SJSA1 (cell line): ENCODE data around the gene B4GALT5. TPM values are rescaled to one million over a fixed set of nuclear protein-coding genes. Genes with fewer than 3 reads are reported as not detected.
"Not testable (repeated sequence)": the region's sequence is repeated elsewhere in the genome, so short reads cannot be mapped to it uniquely, and the experiment has no call there.

Experiments
- DNase-seq, 2 experiments: peaks; one replicate each; pipeline ENCODE4 v3.0.0-alpha.2; 2015 to 2020; ENCODE audit warnings: low spot score in 2 of 2, low read depth in 1 of 2
- H3K27ac ChIP-seq: fragments of 250-450 bp; sonication (Bioruptor Pico); 2 replicates; pipeline ENCODE4 v1.5.1; 2020; ENCODE audit warnings: mild to moderate bottlenecking, moderate library complexity
- H3K27me3 ChIP-seq: fragments of 250-450 bp; sonication (Bioruptor Pico); replicated peaks from 2 replicates; pipeline ENCODE4 v1.5.1; 2020; ENCODE audit warnings: mild to moderate bottlenecking, moderate library complexity
- H3K36me3 ChIP-seq: fragments of 250-450 bp; sonication (Bioruptor Pico); 2 replicates; pipeline ENCODE4 v1.5.1; 2020; ENCODE audit warnings: mild to moderate bottlenecking
- H3K4me1 ChIP-seq: fragments of 250-450 bp; sonication (Bioruptor Pico); replicated peaks from 2 replicates; pipeline ENCODE4 v1.6.1; 2021; ENCODE audit warnings: mild to moderate bottlenecking
- H3K4me3 ChIP-seq: fragments of 250-450 bp; sonication (Bioruptor Pico); 2 replicates; pipeline ENCODE4 v1.5.1; 2020; ENCODE audit warnings: mild to moderate bottlenecking
- H3K9me3 ChIP-seq: fragments of 250-450 bp; sonication (Bioruptor Pico); replicated peaks from 2 replicates; pipeline ENCODE4 v1.5.1; 2020; ENCODE audit warnings: mild to moderate bottlenecking
- total RNA-seq: library from RNA; depleted of rRNA; stranded (reverse); fragments of >200 nt; shearing (Covaris generic); gene quantifications from 2 replicates; pipeline ENCODE4 v1.2.3, GENCODE V29; 2014

Gene B4GALT5
- total RNA-seq, 1 experiment from 2014 or later = 22.0 TPM

GRCh38 chr20:49748525-49748838, 34.8 kb upstream of the B4GALT5 start:
- Histone ChIP-seq H3K9me3 (no peaks in the 10 kb centered on the region), H3K27me3 (no peaks in the 10 kb centered on the region), H3K4me1 (no peaks in the 10 kb centered on the region), H3K36me3 (no peaks in the 10 kb centered on the region), H3K27ac (no peak overlapping the region), H3K4me3 (no peak overlapping the region)
- no peak for DNase-seq

GRCh38 chr20:49747707-49748524, 34.2 kb upstream of the B4GALT5 start:
- Histone ChIP-seq H3K4me1 (no peaks in the 10 kb centered on the region), H3K9me3 (no peaks in the 10 kb centered on the region), H3K36me3 (no peaks in the 10 kb centered on the region), H3K27me3 (no peaks in the 10 kb centered on the region), H3K27ac (no peak overlapping the region), H3K4me3 (no peak overlapping the region)
- DNase-seq = no peak

DNA sequence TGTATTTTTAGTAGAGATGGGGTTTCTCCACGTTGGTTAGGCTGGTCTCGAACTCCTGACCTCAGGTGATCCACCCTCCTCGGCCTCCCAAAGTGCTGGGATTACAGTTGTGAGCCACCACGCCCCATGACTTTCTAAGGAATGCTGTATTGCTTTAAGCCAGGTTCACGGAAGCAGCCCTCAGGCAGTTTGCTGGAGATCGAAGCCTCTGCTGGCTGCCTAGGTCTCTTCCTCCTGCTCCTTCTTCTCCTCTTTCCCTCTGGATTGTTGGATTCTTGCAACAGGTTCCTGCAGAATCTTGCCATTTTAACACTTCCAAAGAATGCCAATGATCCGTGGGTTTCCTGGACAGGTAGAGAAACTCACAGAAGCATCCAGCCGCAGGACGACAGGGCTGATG, 29.3 kb upstream of the B4GALT5 start:
- Histone ChIP-seq H3K27ac (no peak overlapping the region), H3K4me3 (no peak overlapping the region), H3K4me1 (no peaks in the 10 kb centered on the region), H3K36me3 (no peaks in the 10 kb centered on the region), H3K27me3 (no peaks in the 10 kb centered on the region), H3K9me3 (no peaks in the 10 kb centered on the region)
- no peak for DNase-seq

DNA sequence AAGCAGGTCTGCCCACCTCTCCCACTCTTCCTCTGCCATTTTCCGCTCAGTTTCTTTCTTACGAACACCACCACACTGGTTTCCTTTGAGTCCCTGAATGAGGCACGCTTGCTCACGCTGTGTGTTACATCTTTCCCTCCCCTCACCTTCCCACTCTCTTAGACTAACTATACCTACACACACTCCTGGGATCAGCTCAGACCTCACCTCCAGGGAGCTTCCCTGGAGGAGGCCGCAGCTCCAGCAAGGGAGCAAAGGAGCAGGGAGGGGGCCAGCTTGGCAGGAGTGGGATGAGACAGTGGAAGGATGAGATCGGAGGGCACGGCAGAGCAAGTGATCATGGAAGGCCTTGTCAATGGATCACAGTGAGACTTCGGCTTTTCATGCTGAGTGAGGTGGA, 28.3 kb upstream of the B4GALT5 start:
- Histone ChIP-seq H3K27ac (no peak overlapping the region), H3K4me3 (no peak overlapping the region), H3K36me3 (no peaks in the 10 kb centered on the region), H3K9me3 (no peaks in the 10 kb centered on the region), H3K4me1 (no peaks in the 10 kb centered on the region), H3K27me3 (no peaks in the 10 kb centered on the region)
- no peak for DNase-seq

DNA sequence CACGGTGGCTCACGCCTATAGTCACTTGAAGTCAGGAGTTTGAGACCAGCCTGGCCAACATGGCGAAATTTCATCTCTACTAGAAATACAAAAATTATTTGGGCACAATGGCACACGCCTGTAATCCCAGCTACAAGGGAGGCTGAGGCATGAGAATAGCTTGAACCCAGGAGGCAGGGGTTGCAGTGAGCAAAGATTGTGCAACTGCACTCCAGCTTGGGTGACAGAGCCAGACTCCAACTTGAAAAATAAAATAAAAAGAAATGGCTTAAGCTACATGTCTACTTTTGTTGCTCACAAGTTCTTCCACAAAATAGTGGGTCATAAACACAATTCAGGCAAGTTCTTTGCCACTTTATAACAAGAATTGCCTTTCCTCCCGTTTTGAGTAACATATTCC, 27.1 kb upstream of the B4GALT5 start:
- no peaks in the 10 kb centered on the region for H3K4me1 ChIP-seq
- no peaks in the 10 kb centered on the region for H3K36me3 ChIP-seq
- H3K27me3 ChIP-seq = no peaks in the 10 kb centered on the region
- no peak overlapping the region for H3K4me3 ChIP-seq
- no peak overlapping the region for H3K27ac ChIP-seq
- DNase-seq = no peak
- H3K9me3 ChIP-seq = no peaks in the 10 kb centered on the region

GRCh38 chr20:49739042-49739441, 25.4 kb upstream of the B4GALT5 start:
- H3K9me3 ChIP-seq = no peaks in the 10 kb centered on the region
- H3K4me1 ChIP-seq = no peaks in the 10 kb centered on the region
- H3K4me3 ChIP-seq = no peak overlapping the region
- no peak for DNase-seq
- H3K27ac ChIP-seq = no peak overlapping the region
- no peaks in the 10 kb centered on the region for H3K27me3 ChIP-seq
- no peaks in the 10 kb centered on the region for H3K36me3 ChIP-seq

DNA sequence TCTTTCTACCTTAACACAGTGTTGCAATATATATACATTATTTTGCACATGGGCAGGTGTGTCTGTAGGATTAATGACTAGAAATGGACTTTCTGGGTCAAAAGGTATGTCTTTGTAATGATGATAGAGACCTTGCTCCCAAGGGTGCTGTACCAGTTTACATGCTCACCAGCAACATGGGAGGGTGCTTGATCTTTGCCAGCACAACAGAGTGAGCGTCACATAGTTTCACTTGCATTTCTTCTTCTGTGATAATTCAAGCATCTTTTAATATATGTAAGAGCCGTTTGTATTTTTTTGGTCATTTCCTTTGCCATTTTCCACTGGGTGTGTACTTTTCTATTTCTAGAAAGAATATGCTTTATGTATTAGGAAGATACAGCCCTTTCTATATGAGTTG, 23.6 kb upstream of the B4GALT5 start:
- no peak for DNase-seq
- Histone ChIP-seq H3K36me3 (no peaks in the 10 kb centered on the region), H3K4me3 (no peak overlapping the region), H3K9me3 (no peaks in the 10 kb centered on the region), H3K4me1 (no peaks in the 10 kb centered on the region), H3K27ac (no peak overlapping the region), H3K27me3 (no peaks in the 10 kb centered on the region)

DNA sequence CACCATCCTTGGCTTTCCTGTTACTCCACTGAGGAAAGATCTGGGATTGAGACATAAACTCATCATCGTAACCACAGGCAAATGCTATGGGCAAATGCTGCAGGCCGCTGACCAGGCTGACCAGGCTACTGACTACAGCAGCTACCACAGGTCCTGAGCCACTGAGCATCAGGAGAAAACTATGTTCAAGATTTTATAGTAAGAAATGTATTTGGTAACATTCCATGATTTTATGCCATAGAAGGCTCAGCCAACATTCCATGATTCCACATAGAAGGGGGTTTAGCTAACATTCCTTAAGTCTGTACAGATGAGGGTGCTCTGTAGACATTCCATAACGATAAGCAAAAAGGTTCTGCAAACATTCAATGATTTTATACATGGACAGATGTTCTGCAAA, 16.1 kb upstream of the B4GALT5 start:
- no peak for DNase-seq
- H3K4me1 ChIP-seq = no peaks in the 10 kb centered on the region
- H3K4me3 ChIP-seq = no peak overlapping the region
- no peak overlapping the region for H3K27ac ChIP-seq
- H3K9me3 ChIP-seq = no peaks in the 10 kb centered on the region
- H3K27me3 ChIP-seq = no peaks in the 10 kb centered on the region
- no peaks in the 10 kb centered on the region for H3K36me3 ChIP-seq

- no peaks in the 10 kb centered on the region for H3K27me3 ChIP-seq
- DNase-seq = no peak
Observed at GRCh38 chr20:49727894-49728885, 14.5 kb upstream of the B4GALT5 start.

DNA sequence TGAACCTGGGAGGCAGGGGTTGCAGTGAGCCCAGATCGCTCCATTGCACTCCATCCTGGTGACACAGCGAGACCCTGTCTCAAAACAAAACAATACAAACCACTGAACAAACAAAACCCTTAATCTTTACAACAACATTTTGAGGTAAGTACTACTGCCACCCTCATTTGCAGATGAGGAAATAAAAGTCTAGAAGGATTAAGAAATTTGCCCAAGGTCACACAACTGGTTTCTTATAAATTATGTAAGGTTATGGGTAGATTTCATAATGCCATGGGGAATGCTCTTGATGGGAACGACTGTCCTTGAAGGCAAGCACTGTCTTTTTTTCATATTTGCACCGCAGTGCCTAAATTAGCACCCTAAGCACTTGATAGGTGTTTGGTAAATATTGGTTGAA, 13.8 kb upstream of the B4GALT5 start:
- Histone ChIP-seq H3K9me3 (no peaks in the 10 kb centered on the region), H3K36me3 (no peaks in the 10 kb centered on the region), H3K4me3 (no peak overlapping the region), H3K27ac (no peak overlapping the region), H3K27me3 (no peaks in the 10 kb centered on the region), H3K4me1 (no peaks in the 10 kb centered on the region)
- DNase-seq = no peak

More at GRCh38 chr20:49727894-49728885, 14.5 kb upstream of the B4GALT5 start:
- H3K9me3 ChIP-seq = no peaks in the 10 kb centered on the region
- H3K36me3 ChIP-seq = no peaks in the 10 kb centered on the region
- no peak overlapping the region for H3K4me3 ChIP-seq
- H3K27ac ChIP-seq = no peak overlapping the region
- H3K4me1 ChIP-seq = no peaks in the 10 kb centered on the region

DNA sequence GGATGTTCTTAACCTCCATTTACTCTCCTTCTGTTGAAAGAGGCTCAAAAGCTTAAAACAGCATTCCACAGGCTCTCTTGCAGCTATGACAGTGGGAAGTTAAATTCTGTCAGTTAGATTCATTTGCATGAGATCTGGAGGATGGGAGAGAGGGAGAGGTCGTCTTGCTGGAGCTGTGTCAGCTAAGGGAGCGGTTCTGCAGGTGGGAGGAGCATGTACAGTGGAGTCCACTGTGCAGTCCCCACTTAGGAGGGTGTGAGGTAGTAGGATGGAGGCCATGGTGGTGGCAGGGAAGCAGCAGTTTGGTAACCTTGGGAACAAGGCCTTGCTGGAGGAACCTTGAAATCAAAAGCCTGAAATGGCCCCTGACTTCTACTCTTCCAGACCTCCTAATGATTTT, 12.0 kb upstream of the B4GALT5 start:
- Histone ChIP-seq H3K27ac (no peak overlapping the region), H3K27me3 (no peaks in the 10 kb centered on the region), H3K9me3 (no peaks in the 10 kb centered on the region), H3K4me3 (no peak overlapping the region), H3K4me1 (no peaks in the 10 kb centered on the region), H3K36me3 (no peaks in the 10 kb centered on the region)
- DNase-seq = no peak

GRCh38 chr20:49725224-49725606, 11.5 kb upstream of the B4GALT5 start:
- DNase-seq, H3K27ac ChIP-seq, H3K36me3 ChIP-seq, H3K4me3 ChIP-seq, H3K9me3 ChIP-seq, H3K4me1 ChIP-seq, H3K27me3 ChIP-seq: not testable (repeated sequence)

- Histone ChIP-seq H3K4me3 (no peak overlapping the region), H3K27me3 (no peaks in the 10 kb centered on the region), H3K36me3 (no peaks in the 10 kb centered on the region), H3K4me1 (no peaks in the 10 kb centered on the region), H3K9me3 (no peaks in the 10 kb centered on the region), H3K27ac (no peak overlapping the region)
- no peak for DNase-seq
Observed at GRCh38 chr20:49724408-49725223, 10.9 kb upstream of the B4GALT5 start.
